Hepatocyte (in vitro differentiated cells): ENCODE data around the gene SLC10A3. TPM values are rescaled to one million over a fixed set of nuclear protein-coding genes. Genes with fewer than 3 reads are reported as not detected.

Experiments used
- DNase-seq: peaks from one replicate; pipeline ENCODE4 v3.0.0-alpha.2; 2016; ENCODE audit warnings: low spot score
- H2AFZ ChIP-seq: fragments of 200-600 bp; sonication (generic); 2 replicates; pipeline ENCODE4 v1.6.0; 2016; ENCODE audit warnings: antibody characterized with exemption, mild to moderate bottlenecking
- H3K27ac ChIP-seq: fragments of 200-600 bp; sonication (generic); 2 replicates; pipeline ENCODE4 v1.5.1; 2016; ENCODE audit warnings: mild to moderate bottlenecking
- H3K27me3 ChIP-seq: fragments of 200-600 bp; sonication (generic); 2 replicates; pipeline ENCODE4 v1.6.1; 2016
- H3K36me3 ChIP-seq: fragments of 200-600 bp; sonication (generic); replicated peaks from 2 replicates; pipeline ENCODE4 v1.5.1; 2016; ENCODE audit warnings: low read depth; ENCODE audit not compliant: insufficient read depth
- H3K4me1 ChIP-seq: fragments of 200-600 bp; sonication (generic); 2 replicates; pipeline ENCODE4 v1.5.1; 2016; ENCODE audit warnings: mild to moderate bottlenecking, moderate library complexity; ENCODE audit not compliant: insufficient read depth
- H3K4me2 ChIP-seq: fragments of 200-600 bp; sonication (generic); 2 replicates; pipeline ENCODE4 v1.6.0; 2016
- H3K4me3 ChIP-seq: fragments of 200-600 bp; sonication (generic); 2 replicates; pipeline ENCODE4 v1.5.1; 2016; ENCODE audit warnings: mild to moderate bottlenecking
- H3K79me2 ChIP-seq: fragments of 200-600 bp; sonication (generic); 2 replicates; pipeline ENCODE4 v1.6.0; 2017; ENCODE audit warnings: mild to moderate bottlenecking
- H3K9me2 ChIP-seq: fragments of 200-600 bp; sonication (generic); replicated peaks from 2 replicates; pipeline ENCODE4 v1.6.0; 2017; ENCODE audit warnings: mild to moderate bottlenecking; ENCODE audit not compliant: insufficient read depth
- H3K9me3 ChIP-seq: fragments of 200-600 bp; sonication (generic); 2 replicates; pipeline ENCODE4 v1.5.1; 2016; ENCODE audit warnings: low read depth, mild to moderate bottlenecking
- H4K20me1 ChIP-seq: fragments of 200-600 bp; sonication (generic); 2 replicates; pipeline ENCODE4 v1.6.0; 2016; ENCODE audit warnings: mild to moderate bottlenecking; ENCODE audit not compliant: insufficient read depth, poor library complexity, severe bottlenecking
- CTCF ChIP-seq: fragments of 200-600 bp; sonication (generic); IDR thresholded peaks from 2 replicates; pipeline ENCODE4 v1.5.1; 2016; ENCODE audit warnings: antibody characterized with exemption, mild to moderate bottlenecking; ENCODE audit not compliant: poor library complexity
- EZH2 ChIP-seq: fragments of 200-600 bp; sonication (generic); IDR thresholded peaks from 2 replicates; pipeline ENCODE4 v1.6.1; 2016; ENCODE audit warnings: antibody characterized with exemption, mild to moderate bottlenecking, borderline replicate concordance
- EZH2phosphoT487 ChIP-seq: fragments of 200-600 bp; sonication (generic); IDR thresholded peaks from one replicate; pipeline ENCODE4 v1.6.1; 2018; ENCODE audit warnings: antibody characterized with exemption, mild to moderate bottlenecking, low read depth, moderate library complexity; ENCODE audit not compliant: unreplicated experiment, severe bottlenecking
- WGBS: methylation state at CpG from one replicate; pipeline ENCODE4 v1.1.6; 2016; ENCODE audit warnings: low lambda C conversion rate; ENCODE audit errors: missing lambda C conversion rate; 5-methylcytosine and 5-hydroxymethylcytosine counted together
- polyA plus RNA-seq: library from polyadenylated mRNA; unstranded; fragments of >200 nt; fragmentation: Nextera tagmentation; extraction: Ambion mirVana; gene quantifications from 2 replicates; pipeline ENCODE4 v1.2.1, GENCODE V29; 2016
- total RNA-seq: library from RNA; depleted of rRNA; stranded (reverse); fragments of >200 nt; gene quantifications from 2 replicates; pipeline ENCODE4 v1.2.3, GENCODE V29; 2014

The SLC10A3 gene
- total and polyA plus RNA-seq, 2 experiments from 2014 or later, result 28.8 to 48.3 TPM

GRCh38 chrX:154473683-154474082 lies 16.7 kb downstream of the SLC10A3 start:
- Histone ChIP-seq H2AFZ (no peak overlapping the region), H3K36me3 (no peaks in the 10 kb centered on the region), H3K9me3 (no peaks in the 10 kb centered on the region), H4K20me1 (no peaks in the 10 kb centered on the region), H3K4me3 (no peak overlapping the region), H3K79me2 (no peaks in the 10 kb centered on the region), H3K27me3 (no peaks in the 10 kb centered on the region), H3K27ac (no peak overlapping the region), H3K9me2 (no peaks in the 10 kb centered on the region), H3K4me1 (no peaks in the 10 kb centered on the region), H3K4me2 (no peak overlapping the region)
- WGBS, result 69% methylated on average over 7 of the region's 7 CpGs
- TF ChIP-seq EZH2 (no peak), CTCF (no peak)
- no peak for DNase-seq

GRCh38 chrX:154472685-154473632 lies 17.5 kb downstream of the SLC10A3 start:
- no peak overlapping the region for H3K4me2 ChIP-seq
- no peaks in the 10 kb centered on the region for H3K4me1 ChIP-seq
- H4K20me1 ChIP-seq, result no peaks in the 10 kb centered on the region
- H3K9me3 ChIP-seq, result no peaks in the 10 kb centered on the region
- H2AFZ ChIP-seq, result no peak overlapping the region
- H3K4me3 ChIP-seq, result no peak overlapping the region
- no peaks in the 10 kb centered on the region for H3K36me3 ChIP-seq
- H3K27me3 ChIP-seq, result no peaks in the 10 kb centered on the region
- no peaks in the 10 kb centered on the region for H3K79me2 ChIP-seq
- H3K9me2 ChIP-seq, result no peaks in the 10 kb centered on the region
- no peak for DNase-seq
- no peak for TF ChIP-seq EZH2
- TF ChIP-seq EZH2phosphoT487, result no peak
- TF ChIP-seq CTCF, result no peak
- WGBS, result 84% methylated on average over 28 of the region's 28 CpGs
- H3K27ac ChIP-seq, result no peak overlapping the region

GRCh38 chrX:154471839-154472684 lies 18.4 kb downstream of the SLC10A3 start:
- no peaks in the 10 kb centered on the region for H3K36me3 ChIP-seq
- H3K79me2 ChIP-seq, result no peaks in the 10 kb centered on the region
- no peak overlapping the region for H3K4me2 ChIP-seq
- H3K27me3 ChIP-seq, result no peaks in the 10 kb centered on the region
- no peak overlapping the region for H3K27ac ChIP-seq
- no peaks in the 10 kb centered on the region for H4K20me1 ChIP-seq
- no peaks in the 10 kb centered on the region for H3K9me3 ChIP-seq
- no peaks in the 10 kb centered on the region for H3K4me1 ChIP-seq
- no peak overlapping the region for H2AFZ ChIP-seq
- TF ChIP-seq EZH2 (no peak), EZH2phosphoT487 (no peak), CTCF (no peak)
- no peak overlapping the region for H3K4me3 ChIP-seq
- no peaks in the 10 kb centered on the region for H3K9me2 ChIP-seq
- DNase-seq, result no peak
- WGBS, result 82% methylated on average over 22 of the region's 23 CpGs
